Fibroblast of lung (primary cell): ENCODE measurements around the gene NR6A1.

Experiments used
- EZH2 ChIP-seq: IDR thresholded peaks from 2 replicates; pipeline ENCODE4 v1.5.1; 2012; ENCODE audit warnings: low read length, control low read depth, mild to moderate bottlenecking; ENCODE audit errors: missing control alignments
- TF ChIP-seq, protein P1 (sequence below), 2 donors: IDR thresholded peaks in 1 of 2; conservative IDR thresholded peaks in 1 of 2; 1 replicate in 1 of 2; 2 replicates in 1 of 2; pipeline ENCODE4 v1.5.1; 2011 to 2012; ENCODE audit warnings: low read length in 2 of 2, control low read depth in 1 of 2, inconsistent platforms in 1 of 2, low read depth in 1 of 2, mild to moderate bottlenecking in 1 of 2

DNA sequence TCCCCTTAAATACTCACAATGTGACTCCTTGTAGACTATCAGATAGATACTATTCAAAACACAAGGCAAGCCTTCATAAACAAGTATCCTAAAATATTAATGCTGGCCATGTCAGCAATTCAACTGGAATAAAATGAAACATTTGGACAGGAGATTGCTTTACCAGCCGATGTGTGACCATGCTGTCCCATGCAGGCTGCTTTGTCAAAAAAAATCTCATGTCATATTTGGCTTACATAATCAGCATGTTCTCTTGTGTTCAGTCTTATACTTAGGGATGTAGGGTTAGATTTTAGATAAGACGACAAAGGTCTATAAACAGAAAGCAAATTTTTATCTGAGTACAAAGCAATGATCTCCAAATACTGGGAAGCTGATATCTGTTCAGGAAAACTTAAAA, 108.5 kb downstream of the NR6A1 start:
- TF ChIP-seq, protein P1, sequence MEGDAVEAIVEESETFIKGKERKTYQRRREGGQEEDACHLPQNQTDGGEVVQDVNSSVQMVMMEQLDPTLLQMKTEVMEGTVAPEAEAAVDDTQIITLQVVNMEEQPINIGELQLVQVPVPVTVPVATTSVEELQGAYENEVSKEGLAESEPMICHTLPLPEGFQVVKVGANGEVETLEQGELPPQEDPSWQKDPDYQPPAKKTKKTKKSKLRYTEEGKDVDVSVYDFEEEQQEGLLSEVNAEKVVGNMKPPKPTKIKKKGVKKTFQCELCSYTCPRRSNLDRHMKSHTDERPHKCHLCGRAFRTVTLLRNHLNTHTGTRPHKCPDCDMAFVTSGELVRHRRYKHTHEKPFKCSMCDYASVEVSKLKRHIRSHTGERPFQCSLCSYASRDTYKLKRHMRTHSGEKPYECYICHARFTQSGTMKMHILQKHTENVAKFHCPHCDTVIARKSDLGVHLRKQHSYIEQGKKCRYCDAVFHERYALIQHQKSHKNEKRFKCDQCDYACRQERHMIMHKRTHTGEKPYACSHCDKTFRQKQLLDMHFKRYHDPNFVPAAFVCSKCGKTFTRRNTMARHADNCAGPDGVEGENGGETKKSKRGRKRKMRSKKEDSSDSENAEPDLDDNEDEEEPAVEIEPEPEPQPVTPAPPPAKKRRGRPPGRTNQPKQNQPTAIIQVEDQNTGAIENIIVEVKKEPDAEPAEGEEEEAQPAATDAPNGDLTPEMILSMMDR (conservative IDR thresholded peaks at IDR 0.05 in 1 of 2, IDR thresholded peaks at IDR 0.05 in 1 of 2; ENCODE audit: low read depth in 1 of 2, low read length in 2 of 2) = no peak
- TF ChIP-seq EZH2 = no peak
